GM19438 (cell line): ENCODE data around the gene DUSP22.
"Not testable (repeated sequence)": the region's sequence is repeated elsewhere in the genome, so short reads cannot be mapped to it uniquely, and the experiment has no call there.

Experiments
- ATAC-seq: cut with Tn5 transposase; IDR thresholded peaks from one replicate; pipeline ENCODE4 v1.9.1; 2021; ENCODE audit warnings: low read depth; ENCODE audit not compliant: unreplicated experiment

The DUSP22 gene

GRCh38 chr6:361411-362132, 69.3 kb downstream of the DUSP22 start:
- ATAC-seq, result no peak

- no peak for ATAC-seq
Observed at GRCh38 chr6:362231-362923, 70.1 kb downstream of the DUSP22 start.

GRCh38 chr6:362924-363249, 70.6 kb downstream of the DUSP22 start:
- ATAC-seq, result no peak

GRCh38 chr6:363291-363690, 71.0 kb downstream of the DUSP22 start:
- ATAC-seq, result no peak

- ATAC-seq, result no peak
Observed at GRCh38 chr6:363909-364308, 71.6 kb downstream of the DUSP22 start.

- no peak for ATAC-seq
Observed at GRCh38 chr6:364609-365540, 72.6 kb downstream of the DUSP22 start.

GRCh38 chr6:365835-366234, 73.5 kb downstream of the DUSP22 start:
- no peak for ATAC-seq

GRCh38 chr6:366389-367297, 74.4 kb downstream of the DUSP22 start:
- no peak for ATAC-seq

GRCh38 chr6:367298-367794, 75.1 kb downstream of the DUSP22 start:
- ATAC-seq, result no peak

- ATAC-seq, result no peak
Observed at GRCh38 chr6:367891-368630, 75.8 kb downstream of the DUSP22 start.

- no peak for ATAC-seq
Observed at GRCh38 chr6:369559-370431, 77.5 kb downstream of the DUSP22 start.

- ATAC-seq, result no peak
Observed at GRCh38 chr6:370555-370954, 78.3 kb downstream of the DUSP22 start.

GRCh38 chr6:371851-372250, 79.6 kb downstream of the DUSP22 start:
- ATAC-seq, result not testable (repeated sequence)

- peak; percentile 61 for ATAC-seq
Observed at GRCh38 chr6:372336-372911, 80.1 kb downstream of the DUSP22 start.

- ATAC-seq, result no peak
Observed at GRCh38 chr6:373031-373430, 80.7 kb downstream of the DUSP22 start.

- ATAC-seq, result no peak
Observed at GRCh38 chr6:373773-374724, 81.8 kb downstream of the DUSP22 start.

- no peak for ATAC-seq
Observed at GRCh38 chr6:374956-375355, 82.7 kb downstream of the DUSP22 start.
